ENCODE results near the gene GYPC. TPM values are rescaled to one million over a fixed set of nuclear protein-coding genes. Genes with fewer than 3 reads are reported as not detected.

Gene GYPC
- total and polyA plus RNA-seq, 2 of the 4 experiments (the other 2 are of a cell fraction), result 53.4 to 96.3 TPM

DNA sequence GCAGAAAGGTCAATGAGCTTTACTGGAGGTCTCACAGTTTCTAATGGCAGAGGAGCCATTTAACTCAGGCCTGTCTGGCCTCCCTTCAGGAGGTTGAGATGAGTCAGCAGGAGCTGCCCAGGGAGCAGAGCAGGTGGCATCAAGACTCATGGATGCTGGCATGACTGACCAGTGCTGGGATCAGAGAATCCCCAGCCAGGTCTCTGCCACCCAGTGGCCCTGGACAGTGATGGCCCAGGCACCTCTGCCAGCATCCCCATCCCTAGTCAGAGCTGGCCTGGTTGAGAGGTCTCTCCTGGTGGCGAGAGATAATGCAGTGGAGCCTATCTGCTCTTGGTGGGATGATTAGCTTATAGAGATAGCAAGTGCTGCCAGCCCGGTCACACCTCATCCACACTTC lies 43.1 kb downstream of the GYPC start:
- Histone ChIP-seq H4K8ac (ENCODE audit: low read depth in 2 of 2, low read length in 2 of 2) (no peak overlapping the region), H3K27me3 (ENCODE audit: control insufficient read depth, insufficient read depth, low read length) (no peaks in the 10 kb centered on the region), H2BK15ac (ENCODE audit: low read depth, low read length) (no peak overlapping the region), H4K5ac (ENCODE audit: low read depth, low read length) (no peak overlapping the region), H2AK5ac (ENCODE audit: low read depth, low read length) (no peak overlapping the region), H3K9ac (ENCODE audit: low read depth, low read length) (no peak overlapping the region), H4K20me1 (ENCODE audit: insufficient read depth, low read length) (no peaks in the 10 kb centered on the region), H3K56ac (ENCODE audit: extremely low read depth, insufficient read depth, low read length) (no peak overlapping the region), H3K4ac (ENCODE audit: low read depth, low read length) (no peak overlapping the region), H4K91ac (ENCODE audit: insufficient read depth, low read depth, low read length) (no peak overlapping the region), H3K4me1 (ENCODE audit: control insufficient read depth, insufficient read depth, low read length) (peaks cover 4% of the 10 kb centered on the region; the same call in 1 of the 2 replicates), H2BK120ac (ENCODE audit: low read depth, low read length) (no peak overlapping the region), H2AFZ (replicated peaks; ENCODE audit: low read length, poor library complexity) (no peak overlapping the region), H2BK20ac (ENCODE audit: low read depth, low read length) (no peak overlapping the region), H3K9me1 (ENCODE audit: insufficient read depth, low read length) (peaks cover 3% of the 10 kb centered on the region; the same call in 1 of the 2 replicates), H2AK9ac (replicated peaks; ENCODE audit: low read depth, low read length, poor library complexity) (no peak overlapping the region), H3K27ac (ENCODE audit: insufficient read depth, low read length) (no peak overlapping the region), H3K23ac (ENCODE audit: low read depth, low read length) (no peak overlapping the region), H3K4me3 (ENCODE audit: insufficient read depth, low read depth, low read length) (no peak overlapping the region), H2BK5ac (ENCODE audit: low read depth, low read length, poor library complexity, severe bottlenecking) (no peak overlapping the region), H3K18ac (ENCODE audit: low read depth, low read length) (no peak overlapping the region), H3K9me3 (ENCODE audit: control insufficient read depth, insufficient read depth, low read length) (no peaks in the 10 kb centered on the region), H3K79me1 (ENCODE audit: low read depth in 1 of 2, low read length in 2 of 2) (no peaks in the 10 kb centered on the region), H3K4me2 (ENCODE audit: low read depth, low read length) (no peak overlapping the region), H3K14ac (replicated peaks; ENCODE audit: low read depth, low read length) (no peak overlapping the region), H3K36me3 (ENCODE audit: control insufficient read depth, insufficient read depth, low read length) (peaks cover 31% of the 10 kb centered on the region)
- BruUV-seq (replicated peaks), result no TSS peak
- intact Hi-C loops (cut with micrococcal nuclease), result no loop called here
- DNase-seq (no peak), ATAC-seq (ENCODE audit: low read depth) (no peak)
- CTCF ChIA-PET, result no interaction called here
- dilution Hi-C loops (cut with HindIII; ENCODE audit: low sequenced_read_pairs, unreplicated experiment), result no loop called here
- in situ Hi-C loops (cut with MboI; ENCODE audit: low sequenced_read_pairs), result no loop called here
- POLR2A ChIA-PET (ENCODE audit: unreplicated experiment), result no interaction called here
- no CpG with 5 or more reads among the region's 2 CpGs for WGBS, 2 experiments (ENCODE audit: extremely low coverage in 2 of 2, insufficient read length in 1 of 2)
- no peak for TF ChIP-seq POLR2A (IDR thresholded peaks at IDR 0.05; ENCODE audit: low read depth, low read length)
- no peak for TF ChIP-seq CEBPB (IDR thresholded peaks at IDR 0.05; ENCODE audit: low read depth, low read length)
- no peak for TF ChIP-seq BHLHE40 (IDR thresholded peaks at IDR 0.05; ENCODE audit: low read depth, low read length)
- no peak for TF ChIP-seq MXI1 (IDR thresholded peaks at IDR 0.05; ENCODE audit: borderline replicate concordance, low read depth, low read length)
- TF ChIP-seq NFE2L2 (IDR thresholded peaks at IDR 0.05; ENCODE audit: low read depth, low read length), result no peak
- no peak for TF ChIP-seq MAZ (IDR thresholded peaks at IDR 0.05; ENCODE audit: borderline replicate concordance, low read depth, low read length)
- TF ChIP-seq RFX5 (IDR thresholded peaks at IDR 0.05; ENCODE audit: low read depth, low read length), result no peak
- TF ChIP-seq, protein P1, sequence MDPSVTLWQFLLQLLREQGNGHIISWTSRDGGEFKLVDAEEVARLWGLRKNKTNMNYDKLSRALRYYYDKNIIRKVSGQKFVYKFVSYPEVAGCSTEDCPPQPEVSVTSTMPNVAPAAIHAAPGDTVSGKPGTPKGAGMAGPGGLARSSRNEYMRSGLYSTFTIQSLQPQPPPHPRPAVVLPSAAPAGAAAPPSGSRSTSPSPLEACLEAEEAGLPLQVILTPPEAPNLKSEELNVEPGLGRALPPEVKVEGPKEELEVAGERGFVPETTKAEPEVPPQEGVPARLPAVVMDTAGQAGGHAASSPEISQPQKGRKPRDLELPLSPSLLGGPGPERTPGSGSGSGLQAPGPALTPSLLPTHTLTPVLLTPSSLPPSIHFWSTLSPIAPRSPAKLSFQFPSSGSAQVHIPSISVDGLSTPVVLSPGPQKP (IDR thresholded peaks at IDR 0.05; ENCODE audit: borderline replicate concordance, low read depth, low read length), result no peak
- no peak for TF ChIP-seq SMC3 (IDR thresholded peaks at IDR 0.05; ENCODE audit: low read depth, low read length)
- no peak for TF ChIP-seq RAD21 (IDR thresholded peaks at IDR 0.05; ENCODE audit: low read length)
- no peak for TF ChIP-seq CHD1 (IDR thresholded peaks at IDR 0.05; ENCODE audit: low read depth, low read length)
- TF ChIP-seq, protein P2, sequence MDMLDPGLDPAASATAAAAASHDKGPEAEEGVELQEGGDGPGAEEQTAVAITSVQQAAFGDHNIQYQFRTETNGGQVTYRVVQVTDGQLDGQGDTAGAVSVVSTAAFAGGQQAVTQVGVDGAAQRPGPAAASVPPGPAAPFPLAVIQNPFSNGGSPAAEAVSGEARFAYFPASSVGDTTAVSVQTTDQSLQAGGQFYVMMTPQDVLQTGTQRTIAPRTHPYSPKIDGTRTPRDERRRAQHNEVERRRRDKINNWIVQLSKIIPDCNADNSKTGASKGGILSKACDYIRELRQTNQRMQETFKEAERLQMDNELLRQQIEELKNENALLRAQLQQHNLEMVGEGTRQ (IDR thresholded peaks at IDR 0.05; ENCODE audit: low read depth, low read length), result no peak
- TF ChIP-seq MAFK (IDR thresholded peaks at IDR 0.05; ENCODE audit: low read depth, low read length), result no peak
- no peak for TF ChIP-seq RCOR1 (IDR thresholded peaks at IDR 0.05; ENCODE audit: insufficient replicate concordance, low read length)
- TF ChIP-seq, protein P3, sequence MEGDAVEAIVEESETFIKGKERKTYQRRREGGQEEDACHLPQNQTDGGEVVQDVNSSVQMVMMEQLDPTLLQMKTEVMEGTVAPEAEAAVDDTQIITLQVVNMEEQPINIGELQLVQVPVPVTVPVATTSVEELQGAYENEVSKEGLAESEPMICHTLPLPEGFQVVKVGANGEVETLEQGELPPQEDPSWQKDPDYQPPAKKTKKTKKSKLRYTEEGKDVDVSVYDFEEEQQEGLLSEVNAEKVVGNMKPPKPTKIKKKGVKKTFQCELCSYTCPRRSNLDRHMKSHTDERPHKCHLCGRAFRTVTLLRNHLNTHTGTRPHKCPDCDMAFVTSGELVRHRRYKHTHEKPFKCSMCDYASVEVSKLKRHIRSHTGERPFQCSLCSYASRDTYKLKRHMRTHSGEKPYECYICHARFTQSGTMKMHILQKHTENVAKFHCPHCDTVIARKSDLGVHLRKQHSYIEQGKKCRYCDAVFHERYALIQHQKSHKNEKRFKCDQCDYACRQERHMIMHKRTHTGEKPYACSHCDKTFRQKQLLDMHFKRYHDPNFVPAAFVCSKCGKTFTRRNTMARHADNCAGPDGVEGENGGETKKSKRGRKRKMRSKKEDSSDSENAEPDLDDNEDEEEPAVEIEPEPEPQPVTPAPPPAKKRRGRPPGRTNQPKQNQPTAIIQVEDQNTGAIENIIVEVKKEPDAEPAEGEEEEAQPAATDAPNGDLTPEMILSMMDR (conservative IDR thresholded peaks at IDR 0.05; ENCODE audit: low read depth, low read length), result no peak
- TF ChIP-seq FOS (IDR thresholded peaks at IDR 0.05; ENCODE audit: low read depth, low read length), result no peak
